ENCODE measurements around the gene BET1L.
"Not testable (repeated sequence)": the region's sequence is repeated elsewhere in the genome, so short reads cannot be mapped to it uniquely, and the experiment has no call there.

Gene BET1L

DNA sequence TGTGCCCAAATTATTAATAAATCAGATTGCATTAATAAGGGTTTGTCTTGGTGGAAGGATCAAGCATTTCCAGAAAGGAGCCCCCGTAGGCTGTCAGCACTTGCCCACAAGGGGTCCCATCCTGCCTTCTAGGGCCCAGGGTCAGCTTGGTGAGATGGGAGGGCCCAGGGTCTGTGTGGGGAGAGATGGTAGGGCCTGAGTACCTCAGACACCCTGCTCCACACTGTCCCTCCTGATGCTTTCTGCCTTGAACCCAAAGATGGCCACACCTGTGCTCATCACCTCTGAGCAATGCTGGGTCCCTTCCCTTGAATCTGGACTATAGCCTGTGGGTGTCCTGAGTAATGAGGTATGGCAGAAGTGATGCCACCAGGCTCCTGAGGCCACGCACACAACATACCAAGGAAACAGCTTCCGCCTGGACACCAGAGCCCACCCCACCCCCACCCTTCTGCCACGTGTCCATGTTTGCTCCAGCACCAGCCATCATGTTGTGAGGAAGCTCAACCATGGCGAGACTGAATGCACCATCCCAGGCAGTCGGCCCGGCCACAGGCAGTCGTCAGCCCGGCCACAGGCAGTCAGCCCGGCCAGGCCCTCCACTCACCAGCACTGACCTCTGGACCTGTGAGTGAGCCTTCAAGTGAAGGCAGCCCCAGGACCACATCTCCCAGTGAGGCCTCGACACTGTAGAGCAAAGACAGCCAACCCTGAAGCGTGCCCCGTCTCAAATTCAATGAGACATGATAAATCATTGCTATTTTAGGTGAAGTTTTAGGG lies 6.8 kb downstream of the BET1L start:
- Histone ChIP-seq H3K4me3 (ENCODE audit: low read length) (no peak overlapping the region), H3K27me3 (replicated peaks; ENCODE audit: control insufficient read depth, insufficient read depth, low read length) (no peaks in the 10 kb centered on the region), H3K9ac (ENCODE audit: low read length) (no peak overlapping the region), H3K4me1 (ENCODE audit: control insufficient read depth, insufficient read depth, low read length) (peaks cover 20% of the 10 kb centered on the region), H3K36me3 (ENCODE audit: control insufficient read depth, insufficient read depth, low read length, severe bottlenecking) (peaks cover 31% of the 10 kb centered on the region), H3K9me3 (ENCODE audit: control insufficient read depth, low read length) (no peaks in the 10 kb centered on the region)
- DNase-seq (ENCODE audit: low read depth): no peak

DNA sequence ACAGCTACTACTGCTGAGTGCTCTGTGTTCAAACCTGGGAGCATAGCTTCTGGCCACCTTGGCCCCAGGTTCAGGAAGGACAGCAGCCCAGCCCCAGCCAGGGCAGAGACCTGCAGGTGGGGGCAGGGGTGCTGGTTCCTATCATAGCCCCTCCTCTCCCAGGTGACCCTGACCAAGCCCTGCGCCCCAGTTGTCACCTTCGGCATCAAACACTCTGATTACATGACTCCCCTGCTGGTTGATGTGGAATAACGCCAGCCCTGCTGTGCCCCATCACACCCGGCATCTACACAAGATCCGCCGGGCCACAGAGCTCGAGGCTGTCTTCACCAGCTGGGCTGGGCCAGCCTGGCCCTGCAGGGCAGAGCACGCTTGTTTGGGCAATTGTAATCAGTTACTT lies 7.4 kb downstream of the BET1L start:
- Histone ChIP-seq H3K27me3 (replicated peaks; ENCODE audit: control insufficient read depth, insufficient read depth, low read length) (no peaks in the 10 kb centered on the region), H3K9me3 (ENCODE audit: control insufficient read depth, low read length) (no peaks in the 10 kb centered on the region), H3K4me3 (ENCODE audit: low read length) (no peak overlapping the region), H3K36me3 (ENCODE audit: control insufficient read depth, insufficient read depth, low read length, severe bottlenecking) (peaks cover 24% of the 10 kb centered on the region), H3K4me1 (ENCODE audit: control insufficient read depth, insufficient read depth, low read length) (peaks cover 15% of the 10 kb centered on the region), H3K9ac (ENCODE audit: low read length) (no peak overlapping the region)
- no peak for DNase-seq (ENCODE audit: low read depth)

DNA sequence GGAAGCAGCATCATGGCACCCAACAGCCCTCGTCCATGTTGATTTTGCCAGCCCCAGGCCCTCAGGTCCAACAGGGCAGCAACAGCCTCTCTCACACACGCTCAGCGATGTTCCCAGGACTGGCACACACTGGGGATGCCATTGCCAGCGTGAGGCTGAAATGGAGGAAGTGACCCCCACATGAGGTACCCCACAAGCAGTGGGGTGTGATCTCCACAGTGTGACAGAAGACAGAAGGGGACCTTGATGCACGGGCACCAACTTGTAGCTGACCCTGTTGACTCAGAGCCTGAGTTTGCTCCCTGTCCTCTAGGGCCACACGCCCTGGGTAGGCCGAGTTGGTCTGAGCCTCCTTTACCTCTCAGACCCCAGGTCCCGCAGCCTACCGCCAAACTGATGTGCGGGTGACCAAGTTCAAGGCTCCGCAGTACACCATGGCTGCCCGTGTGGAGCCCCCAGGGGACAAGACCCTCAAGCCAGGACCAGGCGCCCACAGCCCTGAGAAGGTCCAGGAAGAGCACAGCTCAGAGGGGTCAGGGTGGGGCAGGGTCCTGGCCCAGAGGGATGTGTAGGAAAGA lies 8.1 kb downstream of the BET1L start:
- Histone ChIP-seq H3K4me1 (ENCODE audit: control insufficient read depth, insufficient read depth, low read length) (peaks cover 9% of the 10 kb centered on the region), H3K9me3 (ENCODE audit: control insufficient read depth, low read length) (no peaks in the 10 kb centered on the region), H3K36me3 (ENCODE audit: control insufficient read depth, insufficient read depth, low read length, severe bottlenecking) (peaks cover 17% of the 10 kb centered on the region), H3K4me3 (ENCODE audit: low read length) (no peak overlapping the region), H3K9ac (ENCODE audit: low read length) (no peak overlapping the region), H3K27me3 (replicated peaks; ENCODE audit: control insufficient read depth, insufficient read depth, low read length) (no peaks in the 10 kb centered on the region)
- DNase-seq (ENCODE audit: low read depth): no peak

DNA sequence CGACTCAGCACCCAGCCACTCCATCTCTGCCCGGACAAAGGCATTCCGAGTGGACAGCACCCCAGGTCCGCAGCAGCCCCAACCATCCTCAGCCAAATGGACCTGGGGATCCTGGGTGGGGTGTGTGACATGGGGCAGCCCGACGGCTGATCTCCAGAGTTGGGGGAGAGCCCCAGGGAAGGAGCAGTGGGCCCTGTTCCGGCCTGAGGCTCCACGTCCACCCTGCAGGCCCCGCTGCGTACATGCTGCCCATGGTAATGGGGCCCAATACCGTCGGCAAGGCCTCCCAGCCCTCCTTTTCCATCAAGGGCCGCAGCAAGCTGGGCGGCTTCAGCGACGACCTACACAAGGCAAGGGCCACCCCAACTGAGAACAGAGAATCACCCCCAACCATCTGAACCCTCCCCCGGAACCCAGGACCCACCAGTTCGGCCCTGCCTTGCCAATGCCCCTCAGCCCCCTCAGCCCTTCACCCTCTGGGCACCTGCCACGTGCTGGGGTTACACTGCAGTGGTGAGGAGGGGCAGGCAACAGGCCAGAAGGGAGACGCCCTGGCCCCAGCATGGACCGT lies 8.9 kb downstream of the BET1L start:
- Histone ChIP-seq H3K9me3 (ENCODE audit: control insufficient read depth, low read length) (no peaks in the 10 kb centered on the region), H3K9ac (ENCODE audit: low read length) (no peak overlapping the region), H3K27me3 (replicated peaks; ENCODE audit: control insufficient read depth, insufficient read depth, low read length) (no peaks in the 10 kb centered on the region), H3K36me3 (ENCODE audit: control insufficient read depth, insufficient read depth, low read length, severe bottlenecking) (peaks cover 10% of the 10 kb centered on the region), H3K4me1 (ENCODE audit: control insufficient read depth, insufficient read depth, low read length) (peaks cover 1% of the 10 kb centered on the region), H3K4me3 (ENCODE audit: low read length) (no peak overlapping the region)
- no peak for DNase-seq (ENCODE audit: low read depth)

DNA sequence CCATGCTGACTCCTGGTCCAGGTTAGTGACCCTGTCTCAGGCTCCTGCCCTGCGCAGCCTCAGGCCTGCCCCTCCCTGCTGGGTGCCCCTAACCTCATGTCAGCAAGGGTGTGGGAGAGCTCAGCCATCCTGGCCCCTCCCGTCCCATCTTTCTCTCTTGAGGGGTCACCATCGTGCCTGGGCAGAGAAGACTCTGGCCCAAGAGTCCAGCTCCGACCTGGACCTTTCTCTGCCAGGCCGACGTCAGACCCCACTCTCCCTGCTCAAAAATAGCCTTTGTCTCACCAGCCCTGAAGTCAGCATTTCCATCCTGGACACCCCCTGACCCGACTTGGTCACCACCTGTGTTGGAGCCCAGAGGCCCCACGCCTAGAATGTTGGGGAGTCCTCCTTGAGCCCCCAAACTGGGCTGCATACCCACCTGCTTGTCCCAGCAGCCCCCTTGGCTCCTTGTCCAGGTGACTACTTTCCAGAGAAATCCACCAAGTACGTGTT lies 9.4 kb downstream of the BET1L start:
- H3K9me3 ChIP-seq (ENCODE audit: control insufficient read depth, low read length): no peaks in the 10 kb centered on the region
- DNase-seq (ENCODE audit: low read depth): no peak
- no peaks in the 10 kb centered on the region for H3K4me1 ChIP-seq (ENCODE audit: control insufficient read depth, insufficient read depth, low read length)
- no peak overlapping the region for H3K4me3 ChIP-seq (ENCODE audit: low read length)
- H3K9ac ChIP-seq (ENCODE audit: low read length): no peak overlapping the region
- peaks cover 4% of the 10 kb centered on the region for H3K36me3 ChIP-seq (ENCODE audit: control insufficient read depth, insufficient read depth, low read length, severe bottlenecking)
- H3K27me3 ChIP-seq (replicated peaks; ENCODE audit: control insufficient read depth, insufficient read depth, low read length): no peaks in the 10 kb centered on the region

DNA sequence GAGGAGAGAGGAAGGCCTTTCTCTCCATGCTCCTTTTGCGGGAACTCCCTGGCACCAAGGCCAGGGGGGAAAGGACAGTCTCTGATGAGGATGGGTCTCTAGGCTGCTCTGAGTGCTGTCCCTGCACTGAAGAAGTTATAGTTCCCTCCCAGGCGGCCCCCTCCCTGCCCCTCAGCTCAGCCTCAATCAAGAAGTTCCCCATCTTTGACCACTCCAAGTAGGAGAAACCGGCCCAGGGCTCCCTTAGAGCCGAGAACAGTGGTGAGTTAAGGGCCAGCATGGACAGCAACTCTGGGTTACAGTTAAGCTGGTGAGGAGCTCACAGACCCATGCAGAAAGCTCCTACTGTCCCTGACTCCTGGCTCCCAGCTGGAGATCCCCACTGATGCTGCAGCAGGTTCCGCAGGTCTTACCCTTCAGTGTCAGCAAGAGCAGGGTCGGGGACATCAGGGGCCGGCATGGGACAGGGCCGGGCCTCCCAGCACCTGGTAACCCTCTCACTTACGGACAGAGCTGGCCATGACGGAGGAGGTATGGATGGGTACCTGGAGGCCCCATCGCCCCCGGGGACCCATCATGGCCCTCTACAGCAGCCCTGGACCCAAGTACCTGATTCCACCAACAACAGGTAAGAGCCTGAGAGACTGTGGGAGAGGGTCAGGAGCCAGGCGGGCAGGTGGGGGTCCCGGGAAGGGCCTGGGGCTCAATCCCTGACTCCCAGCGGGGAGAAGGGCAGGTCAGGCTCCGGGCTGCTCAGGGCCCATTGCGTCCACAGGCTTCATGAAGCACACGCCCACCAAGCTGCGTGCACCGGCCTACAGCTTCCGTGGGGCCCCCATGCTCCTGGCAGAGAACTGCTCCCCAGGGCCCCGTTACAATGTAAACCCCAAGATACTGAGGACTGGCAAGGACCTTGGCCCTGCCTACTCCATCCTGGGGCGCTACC lies 10.1 kb downstream of the BET1L start:
- no peaks in the 10 kb centered on the region for H3K4me1 ChIP-seq (ENCODE audit: control insufficient read depth, insufficient read depth, low read length)
- no peak overlapping the region for H3K9ac ChIP-seq (ENCODE audit: low read length)
- DNase-seq (ENCODE audit: low read depth): no peak
- H3K9me3 ChIP-seq (ENCODE audit: control insufficient read depth, low read length): no peaks in the 10 kb centered on the region
- peaks cover 4% of the 10 kb centered on the region for H3K36me3 ChIP-seq (ENCODE audit: control insufficient read depth, insufficient read depth, low read length, severe bottlenecking)
- no peak overlapping the region for H3K4me3 ChIP-seq (ENCODE audit: low read length)
- H3K27me3 ChIP-seq (replicated peaks; ENCODE audit: control insufficient read depth, insufficient read depth, low read length): no peaks in the 10 kb centered on the region

DNA sequence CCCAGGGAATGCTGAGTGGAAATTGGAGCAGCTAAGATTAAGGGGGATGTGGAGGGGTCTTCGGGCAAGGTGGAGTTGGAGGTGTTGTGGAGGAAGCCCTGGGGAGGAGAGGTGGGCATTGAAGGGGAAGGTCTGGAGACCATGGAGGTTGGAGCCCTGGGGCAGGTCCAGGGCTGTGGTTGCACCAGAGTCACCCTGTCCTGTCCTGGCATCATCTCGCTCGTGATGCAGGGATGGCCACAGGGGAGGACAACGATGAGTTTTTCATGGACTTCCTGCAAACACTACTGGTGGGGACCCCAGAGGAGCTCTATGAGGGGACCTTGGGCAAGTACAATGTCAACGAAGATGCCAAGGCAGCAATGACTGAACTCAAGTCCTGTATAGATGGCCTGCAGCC lies 13.7 kb downstream of the BET1L start:
- H3K27me3 ChIP-seq (replicated peaks; ENCODE audit: control insufficient read depth, insufficient read depth, low read length); H3K9ac ChIP-seq (ENCODE audit: low read length); H3K9me3 ChIP-seq (ENCODE audit: control insufficient read depth, low read length); DNase-seq (ENCODE audit: low read depth); H3K36me3 ChIP-seq (ENCODE audit: control insufficient read depth, insufficient read depth, low read length, severe bottlenecking); H3K4me1 ChIP-seq (ENCODE audit: control insufficient read depth, insufficient read depth, low read length); H3K4me3 ChIP-seq (ENCODE audit: low read length): not testable (repeated sequence)

DNA sequence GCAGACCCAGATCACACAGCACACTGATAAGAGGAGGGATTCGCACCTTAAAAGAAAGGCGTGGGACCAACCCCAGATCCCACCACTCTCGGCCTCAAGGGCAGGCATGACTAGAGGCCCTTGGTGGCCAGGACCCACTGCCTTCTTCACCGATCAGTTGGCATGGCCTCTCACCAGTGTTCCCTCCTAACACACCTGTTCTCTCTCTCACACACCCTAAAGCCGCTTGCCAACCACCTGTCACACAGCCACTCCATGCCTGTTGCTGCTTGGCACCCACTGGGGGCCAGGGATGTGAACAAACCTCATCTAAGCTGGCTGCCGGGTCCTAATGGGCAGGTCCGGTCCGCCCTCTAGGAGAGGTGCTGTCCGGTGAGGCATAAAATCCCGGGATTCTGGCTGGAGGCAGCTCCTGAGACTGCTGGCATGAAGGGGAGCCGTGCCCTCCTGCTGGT lies 14.5 kb downstream of the BET1L start, which contains the start of gene SCGB1C1:
Gene SCGB1C1 (plus strand): TSS at position 405 of the 455 bp plus-strand sequence. CDS start 22 bp downstream, at position 427.
- not testable (repeated sequence) for H3K36me3 ChIP-seq (ENCODE audit: control insufficient read depth, insufficient read depth, low read length, severe bottlenecking); H3K4me1 ChIP-seq (ENCODE audit: control insufficient read depth, insufficient read depth, low read length); H3K4me3 ChIP-seq (ENCODE audit: low read length); H3K9me3 ChIP-seq (ENCODE audit: control insufficient read depth, low read length); DNase-seq (ENCODE audit: low read depth); H3K27me3 ChIP-seq (replicated peaks; ENCODE audit: control insufficient read depth, insufficient read depth, low read length); H3K9ac ChIP-seq (ENCODE audit: low read length)

DNA sequence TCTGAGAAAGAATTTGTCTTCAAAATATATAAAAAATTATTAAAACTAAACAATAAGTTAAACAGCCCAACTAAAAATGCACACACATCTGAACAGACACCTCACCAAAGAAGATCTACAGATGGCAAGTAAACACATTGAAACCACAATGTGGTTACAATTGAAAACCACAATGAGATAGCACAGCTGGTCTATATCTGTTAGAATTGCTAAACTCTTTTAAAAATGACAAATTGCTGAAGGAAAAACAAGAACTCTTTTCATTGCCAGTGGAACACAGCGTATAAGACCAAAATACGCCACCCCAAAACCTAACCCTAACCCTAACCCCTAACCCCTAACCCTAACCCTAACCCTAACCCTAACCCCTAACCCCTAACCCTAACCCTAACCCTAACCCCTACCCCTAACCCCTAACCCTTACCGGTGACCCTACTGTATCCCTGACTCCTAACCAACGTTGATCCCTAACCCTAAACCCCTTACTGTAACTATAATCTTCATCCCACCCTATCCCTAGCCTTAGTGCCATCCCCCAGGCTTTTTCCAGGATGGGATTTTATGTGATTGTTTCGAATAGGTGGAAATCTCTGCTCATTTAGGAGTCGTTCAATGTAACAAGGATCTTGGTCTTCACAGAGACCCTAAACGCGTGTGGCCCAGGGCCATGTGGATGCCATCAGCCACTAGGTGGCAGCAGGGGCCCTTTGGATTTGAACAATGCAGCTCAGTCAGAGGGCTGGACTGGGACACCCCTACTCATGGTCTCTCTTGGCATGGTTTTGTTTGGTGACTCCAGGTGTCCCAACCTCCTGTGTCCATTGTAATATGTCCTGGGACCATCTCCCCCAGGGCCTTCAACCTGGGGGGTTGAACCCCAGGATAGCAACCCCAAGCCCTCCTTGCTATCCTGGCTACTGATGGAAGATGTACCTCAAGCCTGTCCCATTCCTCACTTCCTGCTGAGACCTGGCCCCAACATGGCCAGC lies 15.4 kb downstream of the BET1L start:
- DNase-seq (ENCODE audit: low read depth); H3K4me3 ChIP-seq (ENCODE audit: low read length); H3K36me3 ChIP-seq (ENCODE audit: control insufficient read depth, insufficient read depth, low read length, severe bottlenecking); H3K27me3 ChIP-seq (replicated peaks; ENCODE audit: control insufficient read depth, insufficient read depth, low read length); H3K9ac ChIP-seq (ENCODE audit: low read length); H3K4me1 ChIP-seq (ENCODE audit: control insufficient read depth, insufficient read depth, low read length); H3K9me3 ChIP-seq (ENCODE audit: control insufficient read depth, low read length): not testable (repeated sequence)

DNA sequence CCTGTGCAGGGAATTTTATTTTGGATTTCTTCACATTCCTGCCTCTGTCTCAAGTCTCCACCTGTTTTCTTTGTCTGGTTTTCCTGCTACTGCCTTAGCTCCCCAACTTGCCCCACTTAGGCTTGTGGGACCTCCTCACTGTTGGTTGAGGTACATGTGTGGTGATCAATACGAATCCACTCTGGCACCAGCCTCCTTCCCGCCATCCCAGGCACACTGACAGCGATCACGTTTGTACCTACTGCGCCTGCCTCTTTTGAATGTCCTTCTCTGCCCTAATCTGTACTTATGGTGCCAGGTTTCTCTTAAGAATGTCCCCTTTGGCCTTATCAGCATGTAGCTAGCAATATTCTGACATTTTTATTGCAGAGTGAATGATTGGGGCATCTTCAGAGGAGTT lies 16.7 kb downstream of the BET1L start:
- H3K4me3 ChIP-seq (ENCODE audit: low read length); H3K36me3 ChIP-seq (ENCODE audit: control insufficient read depth, insufficient read depth, low read length, severe bottlenecking); H3K9ac ChIP-seq (ENCODE audit: low read length); H3K4me1 ChIP-seq (ENCODE audit: control insufficient read depth, insufficient read depth, low read length); H3K9me3 ChIP-seq (ENCODE audit: control insufficient read depth, low read length); DNase-seq (ENCODE audit: low read depth); H3K27me3 ChIP-seq (replicated peaks; ENCODE audit: control insufficient read depth, insufficient read depth, low read length): not testable (repeated sequence)

All from adipocyte (in vitro differentiated cells).